Fibroblast of pulmonary artery (primary cell): ENCODE measurements around the gene MMP11.

Experiments
- DNase-seq: peaks from one replicate; pipeline ENCODE4 v3.0.0-alpha.2; 2010; ENCODE audit warnings: low read depth
- H3K4me3 ChIP-seq: replicated peaks from 2 replicates; pipeline ENCODE4 v1.5.1; 2011; ENCODE audit warnings: low read depth, mild to moderate bottlenecking, control low read depth, low read length, moderate library complexity
- CTCF ChIP-seq: IDR thresholded peaks from 2 replicates; pipeline ENCODE4 v1.5.1; 2011; ENCODE audit warnings: mild to moderate bottlenecking, control low read depth, low read length, inconsistent platforms; ENCODE audit errors: missing control alignments

Gene MMP11

DNA sequence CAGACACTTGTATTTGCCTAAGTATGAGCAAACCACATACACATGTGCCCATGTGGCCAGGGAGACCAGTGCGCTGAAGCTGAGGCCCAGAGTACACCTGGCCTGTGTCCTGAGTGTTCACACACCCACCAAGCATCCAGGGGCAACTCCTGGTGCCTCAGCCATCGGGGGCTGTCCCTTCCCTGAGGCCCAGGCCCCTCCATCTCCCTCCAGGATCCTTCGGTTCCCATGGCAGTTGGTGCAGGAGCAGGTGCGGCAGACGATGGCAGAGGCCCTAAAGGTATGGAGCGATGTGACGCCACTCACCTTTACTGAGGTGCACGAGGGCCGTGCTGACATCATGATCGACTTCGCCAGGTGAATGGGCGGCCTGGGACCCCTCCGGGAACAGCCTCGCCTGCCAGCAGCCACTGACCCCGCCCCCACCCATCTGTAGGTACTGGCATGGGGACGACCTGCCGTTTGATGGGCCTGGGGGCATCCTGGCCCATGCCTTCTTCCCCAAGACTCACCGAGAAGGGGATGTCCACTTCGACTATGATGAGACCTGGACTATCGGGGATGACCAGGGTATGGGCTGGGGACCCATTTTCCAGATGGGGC lies 7.6 kb downstream of the MMP11 start:
- DNase-seq, result no peak
- TF ChIP-seq CTCF, result no peak
- no peak overlapping the region for H3K4me3 ChIP-seq

DNA sequence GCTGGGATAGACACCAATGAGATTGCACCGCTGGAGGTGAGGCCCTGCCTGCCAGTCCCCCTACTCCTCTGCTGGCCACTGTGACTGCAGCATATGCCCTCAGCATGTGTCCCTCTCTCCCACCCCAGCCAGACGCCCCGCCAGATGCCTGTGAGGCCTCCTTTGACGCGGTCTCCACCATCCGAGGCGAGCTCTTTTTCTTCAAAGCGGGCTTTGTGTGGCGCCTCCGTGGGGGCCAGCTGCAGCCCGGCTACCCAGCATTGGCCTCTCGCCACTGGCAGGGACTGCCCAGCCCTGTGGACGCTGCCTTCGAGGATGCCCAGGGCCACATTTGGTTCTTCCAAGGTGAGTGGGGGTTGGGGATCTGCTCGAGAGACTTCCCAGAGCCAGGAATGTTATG lies 8.4 kb downstream of the MMP11 start:
- no peak for DNase-seq
- no peak overlapping the region for H3K4me3 ChIP-seq
- no peak for TF ChIP-seq CTCF

GRCh38 chr22:23781511-23782183 lies 9.0 kb downstream of the MMP11 start:
- no peak for DNase-seq
- H3K4me3 ChIP-seq, result no peak overlapping the region
- TF ChIP-seq CTCF, result no peak

DNA sequence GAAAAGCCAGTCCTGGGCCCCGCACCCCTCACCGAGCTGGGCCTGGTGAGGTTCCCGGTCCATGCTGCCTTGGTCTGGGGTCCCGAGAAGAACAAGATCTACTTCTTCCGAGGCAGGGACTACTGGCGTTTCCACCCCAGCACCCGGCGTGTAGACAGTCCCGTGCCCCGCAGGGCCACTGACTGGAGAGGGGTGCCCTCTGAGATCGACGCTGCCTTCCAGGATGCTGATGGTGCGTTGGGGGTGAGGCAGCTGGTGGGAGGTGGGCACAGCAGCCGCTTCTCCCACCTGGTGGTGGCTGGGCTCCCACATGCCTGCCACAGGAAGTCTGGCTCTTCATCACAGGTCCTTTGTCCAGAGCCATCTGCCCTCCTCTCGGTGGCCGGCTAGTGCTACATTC lies 9.6 kb downstream of the MMP11 start:
- no peak for TF ChIP-seq CTCF
- DNase-seq, result no peak
- no peak overlapping the region for H3K4me3 ChIP-seq

- H3K4me3 ChIP-seq, result no peak overlapping the region
- no peak for TF ChIP-seq CTCF
- no peak for DNase-seq
Observed at GRCh38 chr22:23782703-23783102, 10.1 kb downstream of the MMP11 start.

DNA sequence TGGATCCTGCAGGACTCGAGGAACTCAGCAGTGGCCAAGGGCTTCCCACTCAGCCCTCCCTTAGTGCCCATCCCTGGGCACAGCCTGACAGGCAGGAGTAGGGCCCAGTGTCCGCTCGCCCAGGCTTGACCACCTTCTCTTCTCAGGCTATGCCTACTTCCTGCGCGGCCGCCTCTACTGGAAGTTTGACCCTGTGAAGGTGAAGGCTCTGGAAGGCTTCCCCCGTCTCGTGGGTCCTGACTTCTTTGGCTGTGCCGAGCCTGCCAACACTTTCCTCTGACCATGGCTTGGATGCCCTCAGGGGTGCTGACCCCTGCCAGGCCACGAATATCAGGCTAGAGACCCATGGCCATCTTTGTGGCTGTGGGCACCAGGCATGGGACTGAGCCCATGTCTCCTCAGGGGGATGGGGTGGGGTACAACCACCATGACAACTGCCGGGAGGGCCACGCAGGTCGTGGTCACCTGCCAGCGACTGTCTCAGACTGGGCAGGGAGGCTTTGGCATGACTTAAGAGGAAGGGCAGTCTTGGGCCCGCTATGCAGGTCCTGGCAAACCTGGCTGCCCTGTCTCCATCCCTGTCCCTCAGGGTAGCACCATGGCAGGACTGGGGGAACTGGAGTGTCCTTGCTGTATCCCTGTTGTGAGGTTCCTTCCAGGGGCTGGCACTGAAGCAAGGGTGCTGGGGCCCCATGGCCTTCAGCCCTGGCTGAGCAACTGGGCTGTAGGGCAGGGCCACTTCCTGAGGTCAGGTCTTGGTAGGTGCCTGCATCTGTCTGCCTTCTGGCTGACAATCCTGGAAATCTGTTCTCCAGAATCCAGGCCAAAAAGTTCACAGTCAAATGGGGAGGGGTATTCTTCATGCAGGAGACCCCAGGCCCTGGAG lies 10.9 kb downstream of the MMP11 start:
- no peak overlapping the region for H3K4me3 ChIP-seq
- no peak for DNase-seq

More for the DNA sequence above, 10.9 kb downstream of the MMP11 start:
- no peak for TF ChIP-seq CTCF
